ENCODE data around the gene C19orf18. TPM values are rescaled to one million over a fixed set of nuclear protein-coding genes. Genes with fewer than 3 reads are reported as not detected.
A peak's percentile ranks its signal among the peaks of the same experiment; 100 is the strongest.

The C19orf18 gene
- total RNA-seq, 2 donors from 2014 or later = 0.29 TPM; not detected in 1

DNA sequence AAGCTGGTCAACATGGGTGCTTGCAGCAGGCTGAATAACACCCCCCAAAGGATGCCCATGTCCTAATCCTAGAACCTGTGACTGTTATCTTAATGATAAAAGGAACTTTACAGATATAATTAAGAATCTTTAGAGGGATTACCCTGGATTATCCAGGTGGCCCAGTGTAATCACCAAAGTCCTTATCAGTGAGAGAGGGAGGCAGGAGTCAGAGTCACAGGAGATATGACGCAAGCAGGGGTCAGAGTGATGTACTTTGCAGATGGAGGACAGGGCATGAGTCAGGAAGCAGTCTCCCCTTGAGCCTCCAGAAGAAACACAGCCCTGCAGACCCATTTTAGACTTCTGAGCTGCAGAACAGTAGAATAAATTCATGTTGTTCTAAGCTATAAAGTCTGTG lies 18.5 kb upstream of the C19orf18 start:
- Mint-ChIP-seq H3K36me3 (ENCODE audit: low read depth) (peaks cover 65% of the 10 kb centered on the region), H3K27me3 (no peaks in the 10 kb centered on the region), H3K9me3 (peaks cover 25% of the 10 kb centered on the region), H3K27ac (no peak overlapping the region), H3K4me3 (no peak overlapping the region), H3K4me1 (no peaks in the 10 kb centered on the region)
- no peak for ATAC-seq (replicated peaks)

DNA sequence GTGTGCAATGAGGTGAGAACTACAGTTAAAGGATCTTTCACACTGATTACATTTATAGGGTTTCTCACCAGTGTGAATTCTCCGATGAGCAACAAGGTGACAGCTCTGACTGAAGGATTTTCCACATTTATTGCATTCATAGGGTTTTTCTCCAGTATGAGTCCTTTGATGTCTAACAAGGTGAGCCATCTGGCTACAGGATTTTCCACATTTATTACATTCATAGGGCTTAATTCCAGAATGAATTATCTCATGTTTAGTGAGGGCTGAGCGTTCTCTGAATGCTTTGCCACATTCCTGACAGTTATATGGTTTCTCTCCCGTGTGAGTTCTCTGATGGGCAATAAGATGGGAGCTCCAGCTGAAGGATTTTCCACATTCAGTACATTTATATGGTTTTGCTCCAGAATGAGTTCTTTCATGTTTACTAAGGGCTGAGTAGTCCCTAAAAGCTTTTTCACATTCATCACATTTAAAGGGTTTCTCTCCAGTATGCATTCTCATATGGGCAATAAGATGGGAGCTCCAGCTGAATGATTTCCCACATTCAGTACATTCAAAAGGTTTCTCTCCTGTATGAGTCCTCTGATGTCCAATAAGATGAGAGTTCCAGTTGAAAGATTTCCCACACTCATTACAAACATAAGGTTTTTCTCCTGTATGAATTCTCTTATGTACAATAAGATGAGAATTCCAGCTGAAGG lies 4.4 kb upstream of the C19orf18 start:
- no peak overlapping the region for H3K27ac Mint-ChIP-seq
- peaks cover 55% of the 10 kb centered on the region for H3K9me3 Mint-ChIP-seq
- no peaks in the 10 kb centered on the region for H3K4me1 Mint-ChIP-seq
- peaks cover 56% of the 10 kb centered on the region for H3K36me3 Mint-ChIP-seq (ENCODE audit: low read depth)
- no peak for ATAC-seq (replicated peaks)
- no peaks in the 10 kb centered on the region for H3K27me3 Mint-ChIP-seq
- no peak overlapping the region for H3K4me3 Mint-ChIP-seq

DNA sequence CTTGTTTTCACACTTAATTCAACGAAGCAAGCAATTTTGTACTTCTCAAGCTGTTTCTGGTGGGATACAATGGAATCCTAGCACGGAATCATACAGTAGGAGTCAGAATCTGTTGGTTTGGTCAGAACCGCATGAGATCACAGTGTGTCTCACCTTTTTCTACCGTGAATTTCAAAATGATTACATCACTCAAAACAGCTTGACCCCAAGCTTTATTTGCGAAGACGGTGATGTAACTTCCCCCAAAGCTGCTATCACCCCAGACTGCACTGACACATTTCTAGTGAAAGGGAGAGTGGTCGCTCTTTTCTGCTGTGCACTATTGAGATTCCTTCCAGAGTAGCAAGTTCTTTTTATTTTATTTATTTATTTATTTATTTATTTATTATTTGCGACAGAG lies 9.6 kb downstream of the C19orf18 start:
- Mint-ChIP-seq H3K9me3 (peaks cover 16% of the 10 kb centered on the region), H3K4me3 (no peak overlapping the region), H3K27me3 (no peaks in the 10 kb centered on the region), H3K27ac (no peak overlapping the region), H3K4me1 (no peaks in the 10 kb centered on the region), H3K36me3 (ENCODE audit: low read depth) (no peaks in the 10 kb centered on the region)
- no peak for ATAC-seq (replicated peaks)

DNA sequence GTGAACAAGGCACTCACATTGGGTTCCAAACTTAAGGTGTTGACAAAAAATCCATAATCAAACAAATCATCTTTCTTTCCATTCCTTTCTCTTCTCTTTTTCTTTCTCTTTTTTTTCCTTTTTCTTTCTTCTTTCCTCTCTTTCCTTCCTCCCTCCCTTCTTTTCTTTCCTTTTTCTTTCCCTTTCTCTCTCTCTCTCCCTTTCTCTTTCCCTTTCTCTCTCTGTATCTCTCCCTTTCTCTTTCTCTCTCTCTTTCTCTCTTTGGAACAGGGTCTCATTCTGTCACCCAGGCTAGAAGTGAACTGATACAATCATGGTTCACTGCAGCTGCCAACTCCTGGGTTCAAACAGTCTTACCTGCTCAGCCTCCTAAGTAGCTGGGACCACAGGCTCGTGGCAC lies 12.5 kb downstream of the C19orf18 start:
- no peak overlapping the region for H3K4me3 Mint-ChIP-seq
- H3K27me3 Mint-ChIP-seq = no peaks in the 10 kb centered on the region
- H3K4me1 Mint-ChIP-seq = no peaks in the 10 kb centered on the region
- H3K9me3 Mint-ChIP-seq = peaks cover 21% of the 10 kb centered on the region
- no peak for ATAC-seq (replicated peaks)
- H3K27ac Mint-ChIP-seq = no peak overlapping the region
- peaks cover 5% of the 10 kb centered on the region for H3K36me3 Mint-ChIP-seq (ENCODE audit: low read depth)

GRCh38 chr19:57954996-57955395 lies 19.3 kb downstream of the C19orf18 start:
- no peak for ATAC-seq (replicated peaks)
- peaks cover 5% of the 10 kb centered on the region for H3K36me3 Mint-ChIP-seq (ENCODE audit: low read depth)
- peaks cover 27% of the 10 kb centered on the region for H3K9me3 Mint-ChIP-seq
- H3K4me1 Mint-ChIP-seq = no peaks in the 10 kb centered on the region
- no peaks in the 10 kb centered on the region for H3K27me3 Mint-ChIP-seq
- no peak overlapping the region for H3K27ac Mint-ChIP-seq
- H3K4me3 Mint-ChIP-seq = no peak overlapping the region

- H3K27me3 Mint-ChIP-seq = no peaks in the 10 kb centered on the region
- ATAC-seq (replicated peaks) = no peak
- H3K36me3 Mint-ChIP-seq (ENCODE audit: low read depth) = peaks cover 12% of the 10 kb centered on the region
- H3K9me3 Mint-ChIP-seq = peaks cover 18% of the 10 kb centered on the region
- H3K4me3 Mint-ChIP-seq = no peak overlapping the region
- H3K4me1 Mint-ChIP-seq = peaks cover 11% of the 10 kb centered on the region
- H3K27ac Mint-ChIP-seq = no peak overlapping the region
These were observed 24.6 kb downstream of the C19orf18 start for GRCh38 chr19:57949702-57950101.

DNA sequence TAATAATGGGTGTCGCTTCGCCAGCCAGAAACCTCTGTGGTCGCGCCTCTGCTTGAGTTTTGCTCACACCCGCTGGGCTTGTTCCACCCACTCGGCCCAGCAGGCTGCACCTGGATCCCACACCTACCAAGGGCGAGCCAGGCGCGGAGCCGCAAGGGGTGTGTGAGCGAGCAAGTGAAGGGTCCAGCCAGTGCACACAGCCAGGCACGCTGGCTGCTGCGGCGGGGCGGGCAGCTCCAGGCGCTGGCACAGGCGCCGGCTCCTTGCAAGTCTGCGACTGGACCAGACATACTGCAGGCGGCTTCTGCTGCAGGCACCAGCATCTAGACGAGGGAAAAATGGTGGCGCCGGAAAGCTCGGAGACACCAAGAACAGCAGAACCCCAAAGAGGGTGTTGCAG lies 25.0 kb downstream of the C19orf18 start:
- Mint-ChIP-seq H3K27me3 (no peaks in the 10 kb centered on the region), H3K36me3 (ENCODE audit: low read depth) (peaks cover 16% of the 10 kb centered on the region), H3K9me3 (peaks cover 15% of the 10 kb centered on the region), H3K27ac (no peak overlapping the region), H3K4me3 (no peak overlapping the region), H3K4me1 (peaks cover 11% of the 10 kb centered on the region)
- no peak for ATAC-seq (replicated peaks)

GRCh38 chr19:57947419-57948134 lies 26.8 kb downstream of the C19orf18 start, which contains the start of gene ZNF256:
Gene ZNF256, minus strand, starts transcription at chr19:57947706. Its CDS starts 232 bp downstream, at chr19:57947474.
- Mint-ChIP-seq H3K27me3 (no peaks in the 10 kb centered on the region), H3K9me3 (peaks cover 24% of the 10 kb centered on the region), H3K36me3 (ENCODE audit: low read depth) (peaks cover 33% of the 10 kb centered on the region), H3K4me1 (peaks cover 11% of the 10 kb centered on the region), H3K4me3 (peak within 1 kb of the TSS; percentile 88), H3K27ac (peak within 1 kb of the TSS; percentile 87)
- peak; percentile 97 for ATAC-seq (replicated peaks)

- Mint-ChIP-seq H3K36me3 (ENCODE audit: low read depth) (peaks cover 38% of the 10 kb centered on the region), H3K27me3 (no peaks in the 10 kb centered on the region), H3K4me3 (peak overlapping the region; percentile 88), H3K9me3 (peaks cover 28% of the 10 kb centered on the region), H3K27ac (peak overlapping the region; percentile 87), H3K4me1 (peaks cover 11% of the 10 kb centered on the region)
- no peak for ATAC-seq (replicated peaks)
These were observed 27.3 kb downstream of the C19orf18 start for GRCh38 chr19:57947088-57947418.

DNA sequence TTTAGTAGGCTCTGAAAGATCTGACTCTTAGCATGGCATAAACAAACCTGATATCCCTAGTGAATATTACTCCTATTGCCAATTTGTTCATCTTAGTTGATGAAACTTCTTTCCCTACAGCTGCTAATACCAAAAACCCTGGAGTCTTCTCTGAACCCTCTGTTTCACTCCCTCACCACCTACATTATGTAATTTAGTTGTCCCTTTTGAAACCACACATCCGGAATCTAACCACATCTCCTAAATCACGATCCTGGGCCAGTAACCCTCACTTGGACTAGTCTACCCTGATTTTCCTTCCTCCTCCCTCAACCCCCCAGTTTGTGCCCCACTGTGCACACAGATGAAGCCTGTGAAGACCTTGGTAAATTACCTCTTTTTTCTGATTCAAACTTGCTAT lies 28.0 kb downstream of the C19orf18 start:
- peaks cover 11% of the 10 kb centered on the region for H3K4me1 Mint-ChIP-seq
- peak overlapping the region; percentile 88 for H3K4me3 Mint-ChIP-seq
- no peaks in the 10 kb centered on the region for H3K27me3 Mint-ChIP-seq
- ATAC-seq (replicated peaks) = no peak
- peaks cover 45% of the 10 kb centered on the region for H3K36me3 Mint-ChIP-seq (ENCODE audit: low read depth)
- H3K9me3 Mint-ChIP-seq = peaks cover 29% of the 10 kb centered on the region
- no peak overlapping the region for H3K27ac Mint-ChIP-seq

- peaks cover 28% of the 10 kb centered on the region for H3K9me3 Mint-ChIP-seq
- no peak for ATAC-seq (replicated peaks)
- no peak overlapping the region for H3K4me3 Mint-ChIP-seq
- no peak overlapping the region for H3K27ac Mint-ChIP-seq
- H3K4me1 Mint-ChIP-seq = peaks cover 9% of the 10 kb centered on the region
- H3K36me3 Mint-ChIP-seq (ENCODE audit: low read depth) = peaks cover 86% of the 10 kb centered on the region
- H3K27me3 Mint-ChIP-seq = no peaks in the 10 kb centered on the region
These were observed 32.7 kb downstream of the C19orf18 start for GRCh38 chr19:57941593-57941992.

- Mint-ChIP-seq H3K36me3 (ENCODE audit: low read depth) (peaks cover 50% of the 10 kb centered on the region), H3K27ac (no peak overlapping the region), H3K4me1 (no peaks in the 10 kb centered on the region), H3K4me3 (peak overlapping the region; percentile 89), H3K27me3 (no peaks in the 10 kb centered on the region), H3K9me3 (peaks cover 16% of the 10 kb centered on the region)
- no peak for ATAC-seq (replicated peaks)
These were observed 38.6 kb downstream of the C19orf18 start for GRCh38 chr19:57935731-57936130.

DNA sequence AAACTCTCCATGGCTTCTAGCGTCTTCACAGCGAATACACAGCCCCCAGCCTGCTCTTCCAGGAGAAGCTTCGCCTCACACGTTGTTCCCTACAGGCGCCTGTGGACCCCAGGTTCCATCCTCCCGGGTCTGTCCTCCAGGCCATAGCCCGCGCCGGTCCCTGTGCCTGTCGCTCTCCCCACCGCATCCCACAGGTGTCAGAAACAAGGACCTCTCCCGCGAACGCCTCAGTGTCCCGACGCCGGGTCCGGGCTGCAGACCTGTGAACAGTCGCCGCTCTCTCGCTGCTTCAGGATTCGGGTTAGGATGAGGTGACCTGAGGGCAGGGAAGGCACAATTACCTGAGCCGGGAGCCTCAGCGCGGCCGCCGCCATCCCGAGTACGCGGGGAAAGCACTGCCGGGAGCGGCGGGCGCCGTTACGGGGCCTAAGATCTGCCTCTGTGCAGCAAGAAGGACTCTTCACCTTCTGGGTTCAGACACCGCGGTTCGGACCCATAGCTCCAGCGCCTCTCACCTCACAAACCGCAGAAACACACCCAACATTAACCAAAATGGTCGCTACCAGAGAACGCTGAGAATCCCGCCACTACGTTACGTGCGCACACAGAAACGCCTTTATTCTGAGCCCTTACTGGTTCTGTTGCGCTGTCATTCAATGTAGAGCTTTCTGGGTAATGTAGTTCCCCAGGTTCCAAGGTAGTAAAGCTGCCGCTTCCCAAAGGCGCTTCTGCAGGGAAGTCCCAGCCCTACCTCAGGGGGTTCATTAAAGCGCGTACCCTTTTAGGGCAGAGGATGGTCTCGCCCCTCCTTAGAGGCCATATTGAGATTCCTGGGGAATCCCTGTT lies 39.3 kb downstream of the C19orf18 start, which contains the start of gene ZNF418:
Gene ZNF418, minus strand, starts transcription at position 583 of the 846 bp plus-strand sequence. CDS start 1,580 bp downstream, outside the sequence.
- H3K9me3 Mint-ChIP-seq = peaks cover 18% of the 10 kb centered on the region
- ATAC-seq (replicated peaks) = peak; percentile 98
- H3K4me3 Mint-ChIP-seq = peak within 1 kb of the TSS; percentile 89
- H3K27me3 Mint-ChIP-seq = no peaks in the 10 kb centered on the region
- no peaks in the 10 kb centered on the region for H3K4me1 Mint-ChIP-seq
- peaks cover 43% of the 10 kb centered on the region for H3K36me3 Mint-ChIP-seq (ENCODE audit: low read depth)
- H3K27ac Mint-ChIP-seq = peak within 1 kb of the TSS; percentile 84

DNA sequence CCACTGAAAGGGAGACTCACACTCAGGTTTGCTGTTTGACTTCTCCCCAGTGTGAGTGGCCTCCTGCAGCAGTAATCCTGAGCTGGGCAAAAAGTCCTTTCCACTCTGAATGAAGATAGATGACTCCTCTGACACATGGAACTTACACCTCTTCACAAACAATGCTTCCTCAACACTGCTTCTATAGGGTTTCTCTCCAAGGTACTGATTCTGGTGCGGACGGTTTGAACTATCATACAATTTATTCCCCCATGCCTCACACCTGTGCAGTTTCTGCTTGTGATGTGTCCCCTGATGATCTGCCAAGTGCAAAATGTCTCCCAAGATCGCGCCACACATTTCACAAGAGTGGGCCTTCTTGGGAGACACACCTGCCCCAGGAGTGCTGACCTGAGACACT lies 46.7 kb downstream of the C19orf18 start:
- no peak for ATAC-seq (replicated peaks)
- H3K36me3 Mint-ChIP-seq (ENCODE audit: low read depth) = peaks cover 28% of the 10 kb centered on the region
- H3K4me3 Mint-ChIP-seq = no peak overlapping the region
- no peak overlapping the region for H3K27ac Mint-ChIP-seq
- no peaks in the 10 kb centered on the region for H3K27me3 Mint-ChIP-seq
- H3K9me3 Mint-ChIP-seq = peaks cover 24% of the 10 kb centered on the region
- H3K4me1 Mint-ChIP-seq = no peaks in the 10 kb centered on the region

All from activated T-helper 17 cell treated with anti-CD3 and anti-CD28 coated beads, Interleukin-2, amount 50 U/mL, for 72 hours (primary cell).